ENCODE data around the gene OR6Q1.
"Not testable (repeated sequence)": the region's sequence is repeated elsewhere in the genome, so short reads cannot be mapped to it uniquely, and the experiment has no call there.

OR6Q1 gene, protein sequence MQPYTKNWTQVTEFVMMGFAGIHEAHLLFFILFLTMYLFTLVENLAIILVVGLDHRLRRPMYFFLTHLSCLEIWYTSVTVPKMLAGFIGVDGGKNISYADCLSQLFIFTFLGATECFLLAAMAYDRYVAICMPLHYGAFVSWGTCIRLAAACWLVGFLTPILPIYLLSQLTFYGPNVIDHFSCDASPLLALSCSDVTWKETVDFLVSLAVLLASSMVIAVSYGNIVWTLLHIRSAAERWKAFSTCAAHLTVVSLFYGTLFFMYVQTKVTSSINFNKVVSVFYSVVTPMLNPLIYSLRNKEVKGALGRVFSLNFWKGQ

DNA sequence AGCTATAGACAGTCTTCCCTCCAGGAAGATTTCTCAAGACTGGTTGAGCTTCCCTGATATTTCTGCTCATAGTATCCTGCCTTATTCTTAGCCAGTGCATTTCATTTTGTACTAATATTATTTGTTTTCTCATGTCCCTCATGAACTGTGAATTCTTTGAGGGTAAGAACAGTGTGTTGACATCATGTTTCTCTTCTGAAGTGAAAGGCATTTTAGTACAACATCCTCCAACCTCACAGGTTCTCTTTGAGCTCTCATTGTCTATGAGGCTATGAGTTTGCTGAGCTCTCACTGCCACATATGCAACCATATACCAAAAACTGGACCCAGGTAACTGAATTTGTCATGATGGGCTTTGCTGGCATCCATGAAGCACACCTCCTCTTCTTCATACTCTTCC is at the start of gene OR6Q1:
Gene OR6Q1, plus strand, starts transcription at position 301 of the 400 bp plus-strand sequence. Its CDS starts 0 bp downstream, at position 301.
- DNase-seq = no peak

- DNase-seq = no peak
Measured at GRCh38 chr11:57981536-57981935, 49.2 kb upstream of the OR6Q1 start.

DNA sequence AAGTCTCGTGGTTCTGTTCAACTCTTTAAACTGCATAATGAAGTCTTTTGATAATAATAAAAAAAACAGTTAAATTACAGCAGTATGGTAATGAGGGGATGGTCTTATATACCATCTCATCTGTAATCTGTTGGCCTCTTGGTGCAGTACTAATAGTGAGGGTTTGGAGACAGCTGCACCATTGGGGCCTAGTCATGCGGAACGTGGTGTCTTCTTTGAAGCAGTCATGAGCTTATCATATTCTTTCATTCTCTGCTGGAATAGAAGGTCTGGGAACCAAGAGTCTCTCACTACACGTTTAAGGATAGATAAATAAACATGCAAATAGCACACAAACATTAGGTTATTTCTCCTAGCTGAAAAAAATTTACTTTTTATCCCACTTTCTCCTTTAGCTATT is 48.0 kb upstream of the OR6Q1 start:
- no peak for DNase-seq

DNA sequence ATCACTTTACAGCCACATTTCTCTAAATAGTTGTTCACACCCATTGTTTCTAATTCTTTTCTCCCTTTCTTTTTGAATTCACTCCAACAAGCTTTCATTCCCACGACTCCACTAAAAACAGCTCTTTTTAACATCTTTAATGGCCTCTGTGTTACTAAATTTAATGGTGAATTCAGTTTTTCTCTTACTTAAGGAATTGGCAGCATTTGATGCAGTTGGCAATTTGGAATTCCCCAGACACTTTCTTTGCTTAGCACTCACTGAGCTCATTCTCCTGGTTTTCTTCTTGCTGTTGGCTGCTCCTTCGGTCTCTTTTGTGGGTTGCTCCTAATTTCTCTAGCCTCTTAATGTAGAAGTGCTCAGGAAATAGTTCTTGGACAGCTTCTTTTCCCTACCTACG is 47.6 kb upstream of the OR6Q1 start:
- no peak for DNase-seq

- DNase-seq = not testable (repeated sequence)
Measured at GRCh38 chr11:57999523-57999922, 31.2 kb upstream of the OR6Q1 start.

GRCh38 chr11:58000021-58000420 is 30.7 kb upstream of the OR6Q1 start:
- DNase-seq = not testable (repeated sequence)

DNA sequence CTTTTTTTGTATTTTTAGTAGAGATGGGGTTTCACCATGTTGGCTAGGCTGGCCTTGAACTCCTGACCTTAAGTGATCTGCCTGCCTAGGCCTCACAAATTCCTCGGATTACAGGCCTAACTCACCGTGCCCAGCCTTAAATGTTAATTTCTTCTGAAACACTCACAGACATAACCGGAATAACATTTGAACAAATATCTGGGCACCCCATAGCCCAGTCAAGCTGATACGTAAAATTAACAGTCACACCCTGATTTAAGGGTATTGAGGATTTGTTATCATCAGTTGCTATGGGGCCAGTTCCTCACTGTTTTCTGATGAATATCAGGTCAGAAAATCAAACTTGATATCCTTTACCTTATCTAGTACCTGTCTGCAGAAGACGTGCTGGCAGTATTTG is 30.1 kb upstream of the OR6Q1 start:
- no peak for DNase-seq

- DNase-seq = no peak
Measured at GRCh38 chr11:58003036-58003435, 27.7 kb upstream of the OR6Q1 start.

GRCh38 chr11:58003591-58003990 is 27.2 kb upstream of the OR6Q1 start:
- DNase-seq = no peak

DNA sequence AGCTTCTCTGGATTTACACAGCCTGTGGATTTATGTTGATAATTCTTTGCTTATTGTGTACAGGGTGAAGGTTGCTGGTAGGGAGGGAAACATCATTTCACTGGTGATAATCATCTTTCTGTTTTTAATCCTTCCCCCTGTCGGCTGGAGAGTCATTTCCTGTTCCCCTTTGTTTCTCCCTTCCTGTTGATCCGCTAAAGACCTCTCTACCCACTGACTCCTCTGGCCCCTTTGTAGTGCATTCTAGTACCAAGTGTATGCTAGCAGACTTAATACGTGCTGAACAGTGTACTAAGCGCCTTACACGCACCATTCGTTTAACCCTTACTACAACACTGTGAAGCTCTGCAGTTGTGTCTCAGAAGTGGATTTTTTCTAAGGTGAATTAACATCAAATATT is 26.1 kb upstream of the OR6Q1 start:
- DNase-seq = no peak

- DNase-seq = no peak
Measured at GRCh38 chr11:58006940-58007339, 23.8 kb upstream of the OR6Q1 start.

- no peak for DNase-seq
Measured at GRCh38 chr11:58011771-58012170, 19.0 kb upstream of the OR6Q1 start.

- DNase-seq = no peak
Measured at GRCh38 chr11:58023435-58023931, 7.3 kb upstream of the OR6Q1 start, which contains the start of gene OR9Q1. Gene OR9Q1, plus strand, starts transcription at chr11:58023881. Its CDS starts 155,564 bp downstream, at chr11:58179445.

DNA sequence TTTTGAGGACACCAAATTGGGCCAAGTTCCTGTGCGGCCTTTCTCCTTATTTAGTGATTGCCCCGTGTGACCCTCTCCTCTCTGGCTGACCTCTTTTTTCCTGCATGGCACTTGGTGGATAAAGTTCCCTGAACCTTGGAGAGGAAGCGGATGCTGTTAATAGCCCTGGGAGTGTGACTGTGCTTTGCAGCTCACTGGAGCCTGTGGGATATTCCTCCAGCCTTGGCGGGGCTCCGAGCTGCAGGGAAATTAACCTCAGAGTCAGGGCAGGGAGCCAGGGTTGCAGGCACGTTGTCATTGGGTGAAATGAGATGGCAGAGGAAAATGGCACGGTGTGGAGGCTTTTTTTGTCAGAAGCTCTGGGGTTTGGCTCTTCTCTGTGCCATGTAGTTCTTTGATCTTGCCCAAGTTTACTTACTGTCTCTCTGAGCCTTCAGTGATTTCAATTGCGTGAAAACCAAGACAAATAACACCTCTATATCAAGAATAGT is 6.1 kb upstream of the OR6Q1 start:
- DNase-seq = no peak

GRCh38 chr11:58027341-58027740 is 3.4 kb upstream of the OR6Q1 start:
- DNase-seq = no peak

- DNase-seq = peak in 1 of 2 donors; percentile 7
Measured at GRCh38 chr11:58028687-58029411, 1.9 kb upstream of the OR6Q1 start.

DNA sequence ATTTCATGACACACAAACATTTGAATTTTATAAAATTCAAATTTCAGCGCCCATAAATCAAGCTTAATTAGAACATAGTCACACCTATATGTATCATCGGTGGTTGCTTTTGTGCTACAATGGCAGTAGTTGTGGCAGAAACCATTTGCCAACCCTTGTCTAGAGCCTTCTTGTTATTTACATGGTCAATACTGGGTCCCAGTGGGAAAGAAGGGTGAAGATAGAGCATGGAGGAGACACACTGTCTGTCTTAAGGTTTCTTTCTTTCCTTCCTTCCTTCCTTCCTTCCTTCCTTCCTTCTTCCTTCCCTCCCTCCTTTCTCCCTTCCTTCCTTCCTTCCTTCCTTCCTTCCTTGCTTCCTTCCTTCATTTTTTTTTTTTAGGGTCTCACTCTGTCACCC is 3.7 kb downstream of the OR6Q1 start:
- DNase-seq = no peak

DNA sequence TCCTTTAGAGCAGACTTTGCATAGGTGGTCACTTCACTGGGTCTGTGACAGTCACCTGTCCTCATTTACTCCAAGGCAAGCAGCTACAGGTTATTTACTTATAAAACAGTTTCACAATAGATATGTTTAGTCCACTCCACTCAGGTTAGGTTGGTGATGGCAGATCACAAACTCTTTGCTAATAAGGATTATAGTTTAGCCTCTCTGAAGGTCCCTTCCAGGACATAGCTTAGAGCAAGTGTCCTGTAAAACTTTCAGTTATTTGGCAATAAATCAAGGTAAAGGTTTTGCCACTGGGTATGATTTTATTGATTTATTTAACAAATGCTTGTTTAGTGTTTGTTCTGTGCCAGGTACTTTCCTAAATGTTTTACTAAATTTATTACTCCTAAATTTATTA is 8.8 kb downstream of the OR6Q1 start:
- DNase-seq = no peak

- DNase-seq = no peak
Measured at GRCh38 chr11:58043379-58043778, 12.6 kb downstream of the OR6Q1 start.

DNA sequence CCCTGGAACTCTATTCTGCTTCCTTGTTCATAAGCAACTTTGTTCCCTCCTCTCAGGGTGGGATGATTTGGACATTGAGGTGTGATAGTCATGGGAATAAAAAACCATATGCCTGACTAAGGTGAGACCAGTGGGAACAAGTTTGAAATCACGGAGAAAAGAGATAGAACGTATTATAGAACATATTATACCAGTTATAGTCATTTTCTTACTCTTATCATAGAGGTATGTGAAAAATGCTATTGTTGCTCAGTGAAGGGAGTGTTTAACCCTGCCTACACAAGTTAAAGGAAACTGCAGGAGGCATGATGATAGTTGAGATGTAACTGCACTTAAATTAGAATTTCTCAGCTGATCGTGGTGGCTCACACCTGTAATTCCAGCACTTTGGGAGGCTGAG is 15.5 kb downstream of the OR6Q1 start:
- DNase-seq = no peak

- no peak for DNase-seq
Measured at GRCh38 chr11:58047818-58048217, 17.1 kb downstream of the OR6Q1 start.

DNA sequence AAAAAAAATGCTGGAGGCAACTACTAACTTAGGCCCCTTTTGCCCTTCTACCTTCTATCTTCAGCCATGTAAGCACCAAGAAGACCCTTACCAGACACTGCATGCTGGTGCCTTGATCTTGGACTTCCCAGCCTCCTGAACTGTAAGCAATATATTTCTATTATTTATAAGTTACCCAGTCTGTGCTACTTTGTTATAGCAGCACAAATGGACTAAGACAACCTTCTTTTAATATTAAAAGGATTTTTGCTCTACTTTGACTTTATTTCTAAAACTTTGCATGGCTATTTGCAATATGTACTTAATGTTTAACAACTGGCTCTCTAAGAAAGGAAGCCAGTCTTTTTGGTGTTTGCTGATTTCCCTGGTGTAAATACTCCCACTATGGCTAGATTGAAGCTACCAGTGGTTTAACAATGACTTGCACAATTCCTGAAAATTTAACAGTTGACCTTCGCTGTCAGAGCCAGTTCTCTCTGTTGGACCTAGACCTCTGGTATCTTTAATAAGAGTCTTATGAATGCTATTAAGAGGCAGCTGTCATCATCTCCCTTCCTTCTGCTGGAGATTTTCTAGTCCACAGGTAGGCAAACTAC is 25.2 kb downstream of the OR6Q1 start:
- DNase-seq = no peak

DNA sequence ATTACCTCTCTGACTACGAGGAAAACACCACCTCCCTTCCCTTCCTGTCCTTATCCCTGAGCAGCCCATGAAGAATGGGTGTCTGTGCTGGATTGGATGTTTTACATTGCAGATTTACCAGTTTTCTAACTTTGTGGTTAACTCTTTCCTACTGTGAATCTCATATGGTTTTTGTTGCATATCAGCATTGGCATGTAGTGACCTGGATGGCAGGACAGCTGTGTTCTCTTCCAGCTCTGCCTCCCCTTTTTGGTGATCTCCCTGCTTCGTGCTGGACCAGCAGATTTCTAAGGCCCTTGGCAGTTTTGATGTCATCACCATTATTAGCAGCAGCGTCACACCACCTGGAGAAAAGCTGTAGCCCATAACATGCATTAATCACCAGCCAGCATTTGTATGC is 26.7 kb downstream of the OR6Q1 start:
- DNase-seq = no peak

Measured in CD4-positive, alpha-beta T cell treated with Interferon alpha-2 for 1 hour (primary cell).